GM10248 (cell line): Measurements from ENCODE around the gene SLX9.

Experiments
- CTCF ChIA-PET: fragments of 300-600 bp; sonication (Branson Sonifier 250); formaldehyde crosslinking; extraction: SDS; loops from one replicate; lab custom pipeline; 2021; ENCODE audit warnings: antibody characterized with exemption; lab: Yijun Ruan, JAX
- POLR2A ChIA-PET: fragments of 350-650 bp; sonication (Branson Sonifier 250); formaldehyde crosslinking; extraction: SDS; loops from one replicate; lab custom pipeline; 2020; ENCODE audit warnings: antibody characterized with exemption; lab: Yijun Ruan, JAX
- DNase-seq: peaks from one replicate; pipeline ENCODE4 v3.0.0; 2012; ENCODE audit errors: extremely low spot score
- CTCF ChIP-seq: IDR thresholded peaks from 2 replicates; pipeline ENCODE4 v1.5.1; 2012; ENCODE audit warnings: mild to moderate bottlenecking, low read depth; ENCODE audit errors: extremely low read depth, missing control alignments, control extremely low read depth

Gene SLX9

GRCh38 chr21:44953628-44954021, 13.8 kb downstream of the SLX9 start:
- ChIA-PET CTCF (interaction anchor here (1.2 to 15.6 kb wide), 3 partner anchors 146 to 185 kb away, joined by 3 to 313 read pairs (median 200); no protein-coding TSS in a partner anchor), POLR2A (no interaction called here)
- DNase-seq: no peak
- no peak for TF ChIP-seq CTCF

- DNase-seq: no peak
- TF ChIP-seq CTCF: no peak
- ChIA-PET POLR2A (no interaction called here), CTCF (interaction anchor here (1.1 to 15.6 kb wide), 5 partner anchors 10 to 185 kb away, joined by 3 to 313 read pairs (median 6); no protein-coding TSS in a partner anchor)
Measured at GRCh38 chr21:44954281-44954771, 14.5 kb downstream of the SLX9 start.

- CTCF ChIA-PET: interaction anchor here (1.0 to 15.6 kb wide), 6 partner anchors 8 to 184 kb away, joined by 3 to 313 read pairs (median 4); no protein-coding TSS in a partner anchor
- TF ChIP-seq CTCF: no peak
- POLR2A ChIA-PET: no interaction called here
- no peak for DNase-seq
Measured at GRCh38 chr21:44955141-44955797, 15.4 kb downstream of the SLX9 start.

GRCh38 chr21:44955798-44956175, 16.0 kb downstream of the SLX9 start:
- CTCF ChIA-PET: interaction anchor here (1.0 to 15.6 kb wide), 6 partner anchors 8 to 183 kb away, joined by 3 to 313 read pairs (median 4); no protein-coding TSS in a partner anchor
- no peak for DNase-seq
- no peak for TF ChIP-seq CTCF
- POLR2A ChIA-PET: no interaction called here

GRCh38 chr21:44956356-44957046, 16.7 kb downstream of the SLX9 start:
- ChIA-PET POLR2A (no interaction called here), CTCF (interaction anchor here (0.8 to 15.6 kb wide), 6 partner anchors 9 to 182 kb away, joined by 3 to 313 read pairs (median 4); no protein-coding TSS in a partner anchor)
- no peak for TF ChIP-seq CTCF
- no peak for DNase-seq

- no peak for TF ChIP-seq CTCF
- DNase-seq: no peak
- ChIA-PET POLR2A (no interaction called here), CTCF (interaction anchor here (0.8 to 1.1 kb wide), 4 partner anchors 9 to 181 kb away, joined by 3 to 6 read pairs (median 3); no protein-coding TSS in a partner anchor)
Measured at GRCh38 chr21:44957047-44957831, 17.4 kb downstream of the SLX9 start.
